Loucy (cell line): Measurements from ENCODE around the gene RAB31.

ENCODE experiments used
- CTCF ChIP-seq: fragments of 200-600 bp; sonication (generic); conservative IDR thresholded peaks from 2 replicates; pipeline ENCODE4 v1.5.1; 2014; ENCODE audit warnings: mild to moderate bottlenecking, antibody characterized with exemption, low read length
- EZH2phosphoT487 ChIP-seq: fragments of 200-600 bp; IDR thresholded peaks from 2 replicates; pipeline ENCODE4 v1.6.1; 2018; ENCODE audit warnings: antibody characterized with exemption, mild to moderate bottlenecking, moderate library complexity, borderline replicate concordance

DNA sequence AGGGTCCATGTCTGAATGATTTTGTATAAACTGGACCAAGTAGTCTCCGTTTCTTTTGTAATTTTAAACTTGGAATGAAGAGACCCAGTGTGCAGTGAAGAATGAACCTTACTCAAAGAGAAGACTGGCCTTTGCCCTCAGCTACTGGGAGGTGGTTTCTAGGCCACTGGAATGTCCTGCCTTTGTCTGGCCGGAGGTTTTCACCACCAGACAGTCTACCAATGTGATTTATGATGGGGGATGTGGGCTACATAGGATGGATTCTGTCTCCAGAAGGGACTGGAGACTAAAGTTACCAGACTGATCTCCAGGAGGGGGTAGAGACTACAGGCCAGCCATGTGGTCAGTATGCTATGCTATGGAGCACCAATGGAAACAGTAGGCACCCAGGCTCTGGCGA is 42.8 kb upstream of the RAB31 start:
- no peak for TF ChIP-seq CTCF
- TF ChIP-seq EZH2phosphoT487, result no peak
